Measurements from ENCODE around the gene MYO5A.

MYO5A gene

GRCh38 chr15:52379395-52380106 lies 149.1 kb downstream of the MYO5A start:
- no peak overlapping the region for H3K4me3 ChIP-seq (ENCODE audit: low read depth, low read length)
- no peak for DNase-seq (ENCODE audit: low read depth)
- TF ChIP-seq CTCF (IDR thresholded peaks at IDR 0.05; ENCODE audit: low read depth, low read length) (no peak), POLR2A (IDR thresholded peaks at IDR 0.05; ENCODE audit: extremely low read depth, insufficient read length) (no peak), MYC (IDR thresholded peaks at IDR 0.05; ENCODE audit: low read depth, low read length) (no peak), MAX (IDR thresholded peaks at IDR 0.05; ENCODE audit: low read depth, low read length) (no peak)

GRCh38 chr15:52378746-52379394 lies 149.8 kb downstream of the MYO5A start:
- no peak for DNase-seq (ENCODE audit: low read depth)
- no peak overlapping the region for H3K4me3 ChIP-seq (ENCODE audit: low read depth, low read length)
- no peak for TF ChIP-seq CTCF (IDR thresholded peaks at IDR 0.05; ENCODE audit: low read depth, low read length)
- TF ChIP-seq POLR2A (IDR thresholded peaks at IDR 0.05; ENCODE audit: extremely low read depth, insufficient read length), result no peak
- no peak for TF ChIP-seq MYC (IDR thresholded peaks at IDR 0.05; ENCODE audit: low read depth, low read length)
- TF ChIP-seq MAX (IDR thresholded peaks at IDR 0.05; ENCODE audit: low read depth, low read length), result no peak

- TF ChIP-seq MAX (IDR thresholded peaks at IDR 0.05; ENCODE audit: low read depth, low read length) (no peak), MYC (IDR thresholded peaks at IDR 0.05; ENCODE audit: low read depth, low read length) (no peak), CTCF (IDR thresholded peaks at IDR 0.05; ENCODE audit: low read depth, low read length) (no peak), POLR2A (IDR thresholded peaks at IDR 0.05; ENCODE audit: extremely low read depth, insufficient read length) (no peak)
- DNase-seq (ENCODE audit: low read depth), result no peak
- H3K4me3 ChIP-seq (ENCODE audit: low read depth, low read length), result no peak overlapping the region
Measured at GRCh38 chr15:52370010-52370409, 158.7 kb downstream of the MYO5A start.

- no peak for DNase-seq (ENCODE audit: low read depth)
- no peak overlapping the region for H3K4me3 ChIP-seq (ENCODE audit: low read depth, low read length)
- TF ChIP-seq CTCF (IDR thresholded peaks at IDR 0.05; ENCODE audit: low read depth, low read length) (no peak), MAX (IDR thresholded peaks at IDR 0.05; ENCODE audit: low read depth, low read length) (no peak), POLR2A (IDR thresholded peaks at IDR 0.05; ENCODE audit: extremely low read depth, insufficient read length) (no peak), MYC (IDR thresholded peaks at IDR 0.05; ENCODE audit: low read depth, low read length) (no peak)
Measured at GRCh38 chr15:52369455-52369854, 159.2 kb downstream of the MYO5A start.

- H3K4me3 ChIP-seq (ENCODE audit: low read depth, low read length), result no peak overlapping the region
- TF ChIP-seq POLR2A (IDR thresholded peaks at IDR 0.05; ENCODE audit: extremely low read depth, insufficient read length), result no peak
- TF ChIP-seq MAX (IDR thresholded peaks at IDR 0.05; ENCODE audit: low read depth, low read length), result no peak
- TF ChIP-seq CTCF (IDR thresholded peaks at IDR 0.05; ENCODE audit: low read depth, low read length), result no peak
- TF ChIP-seq MYC (IDR thresholded peaks at IDR 0.05; ENCODE audit: low read depth, low read length), result no peak
- no peak for DNase-seq (ENCODE audit: low read depth)
Measured at GRCh38 chr15:52369030-52369429, 159.7 kb downstream of the MYO5A start.

Measured in NB4 (cell line).